Measurements from ENCODE around the gene KAZN. TPM values are rescaled to one million over a fixed set of nuclear protein-coding genes. Genes with fewer than 3 reads are reported as not detected.

Gene KAZN
- total RNA-seq, 8 experiments from 2014 or later = 16.9 to 31.4 (median 21.4) TPM

- peaks cover 20 to 24% of the 10 kb centered on the region in 2 donors for H3K4me1 ChIP-seq (replicated peaks in 1 of 2)
- ATAC-seq (replicated peaks in 6 of 8) = no peak
- H3K4me3 ChIP-seq = no peak overlapping the region
- in situ Hi-C loops (cut with MboI; ENCODE audit: low pct_unique_long_range_greater_than_20kb in 2 of 9, low sequenced_read_pairs in 9 of 9, unreplicated experiment in 9 of 9) = no loop called here
- H3K27ac ChIP-seq = no peak overlapping the region
- WGBS, 10 experiments = 49 to 100% (median 87%) methylated on average over 1 to 3 of the region's 3 CpGs; no CpG with 5 or more reads in 2 of the 10 experiments
These were observed 180.0 kb downstream of the KAZN start for GRCh38 chr1:14778541-14778897.

GRCh38 chr1:14778898-14779865 lies 180.7 kb downstream of the KAZN start:
- in situ Hi-C loops (cut with MboI; ENCODE audit: low pct_unique_long_range_greater_than_20kb in 2 of 9, low sequenced_read_pairs in 9 of 9, unreplicated experiment in 9 of 9) = no loop called here
- Histone ChIP-seq H3K4me1 (replicated peaks in 1 of 2) (peaks cover 20 to 24% of the 10 kb centered on the region in 2 donors), H3K27ac (no peak overlapping the region), H3K4me3 (no peak overlapping the region)
- WGBS, 10 experiments = 28 to 100% (median 43%) methylated on average over 2 to 10 of the region's 12 CpGs; no CpG with 5 or more reads in 1 of the 10 experiments
- peak; percentile 26 to 81 (median 64) for ATAC-seq (replicated peaks in 6 of 8)

- ATAC-seq (replicated peaks in 6 of 8) = no peak
- in situ Hi-C loops (cut with MboI; ENCODE audit: low pct_unique_long_range_greater_than_20kb in 2 of 9, low sequenced_read_pairs in 9 of 9, unreplicated experiment in 9 of 9) = no loop called here
- no peak overlapping the region for H3K4me3 ChIP-seq
- no peak overlapping the region for H3K27ac ChIP-seq
- WGBS, 10 experiments = 20 to 100% (median 75%) methylated on average over 1 to 2 of the region's 2 CpGs; no CpG with 5 or more reads in 5 of the 10 experiments
- peaks cover 20 to 24% of the 10 kb centered on the region in 2 donors for H3K4me1 ChIP-seq (replicated peaks in 1 of 2)
These were observed 181.8 kb downstream of the KAZN start for GRCh38 chr1:14780271-14780670.

GRCh38 chr1:14781811-14782210 lies 183.3 kb downstream of the KAZN start:
- in situ Hi-C loops (cut with MboI; ENCODE audit: low pct_unique_long_range_greater_than_20kb in 2 of 9, low sequenced_read_pairs in 9 of 9, unreplicated experiment in 9 of 9) = no loop called here

GRCh38 chr1:14782741-14783591 lies 184.5 kb downstream of the KAZN start:
- no peak overlapping the region for H3K27ac ChIP-seq
- no peak overlapping the region for H3K4me3 ChIP-seq
- WGBS, 10 experiments = 33 to 100% (median 76%) methylated on average over 1 to 8 of the region's 8 CpGs; no CpG with 5 or more reads in 1 of the 10 experiments
- in situ Hi-C loops (cut with MboI; ENCODE audit: low pct_unique_long_range_greater_than_20kb in 2 of 9, low sequenced_read_pairs in 9 of 9, unreplicated experiment in 9 of 9) = no loop called here
- ATAC-seq (replicated peaks in 6 of 8) = peak in 1 of 8 experiments; percentile 33
- H3K4me1 ChIP-seq (replicated peaks in 1 of 2) = peaks cover 20 to 37% of the 10 kb centered on the region in 2 donors

More at GRCh38 chr1:14781811-14782210, 183.3 kb downstream of the KAZN start:
- 68 to 100% (median 94%) methylated on average over 1 to 5 of the region's 5 CpGs; no CpG with 5 or more reads in 1 of the 10 experiments for WGBS, 10 experiments
- Histone ChIP-seq H3K4me3 (no peak overlapping the region), H3K4me1 (replicated peaks in 1 of 2) (peaks cover 20 to 34% of the 10 kb centered on the region in 2 donors), H3K27ac (no peak overlapping the region)
- ATAC-seq (replicated peaks in 6 of 8) = no peak

GRCh38 chr1:14783592-14783886 lies 185.1 kb downstream of the KAZN start:
- no peak overlapping the region for H3K27ac ChIP-seq
- 77 to 100% (median 97%) methylated on average over 1 to 6 of the region's 7 CpGs; no CpG with 5 or more reads in 3 of the 10 experiments for WGBS, 10 experiments
- H3K4me3 ChIP-seq = no peak overlapping the region
- peaks cover 20 to 41% of the 10 kb centered on the region in 2 donors for H3K4me1 ChIP-seq (replicated peaks in 1 of 2)
- ATAC-seq (replicated peaks in 6 of 8) = no peak
- in situ Hi-C loops (cut with MboI; ENCODE audit: low pct_unique_long_range_greater_than_20kb in 2 of 9, low sequenced_read_pairs in 9 of 9, unreplicated experiment in 9 of 9) = no loop called here

GRCh38 chr1:14784790-14785773 lies 186.6 kb downstream of the KAZN start:
- in situ Hi-C loops (cut with MboI; ENCODE audit: low pct_unique_long_range_greater_than_20kb in 2 of 9, low sequenced_read_pairs in 9 of 9, unreplicated experiment in 9 of 9) = no loop called here
- no peak overlapping the region for H3K27ac ChIP-seq
- peaks cover 6 to 35% of the 10 kb centered on the region in 2 donors for H3K4me1 ChIP-seq (replicated peaks in 1 of 2)
- no peak overlapping the region for H3K4me3 ChIP-seq
- 65 to 100% (median 92%) methylated on average over 2 to 15 of the region's 16 CpGs; no CpG with 5 or more reads in 1 of the 10 experiments for WGBS, 10 experiments
- no peak for ATAC-seq (replicated peaks in 6 of 8)

- Histone ChIP-seq H3K4me3 (no peak overlapping the region), H3K27ac (no peak overlapping the region), H3K4me1 (replicated peaks in 1 of 2) (peaks cover 0 to 31% of the 10 kb centered on the region in 2 donors)
- in situ Hi-C loops (cut with MboI; ENCODE audit: low pct_unique_long_range_greater_than_20kb in 2 of 9, low sequenced_read_pairs in 9 of 9, unreplicated experiment in 9 of 9) = no loop called here
- 38 to 97% (median 57%) methylated on average over 1 to 9 of the region's 9 CpGs; no CpG with 5 or more reads in 1 of the 10 experiments for WGBS, 10 experiments
- peak in 1 of 8 experiments; percentile 44 for ATAC-seq (replicated peaks in 6 of 8)
These were observed 187.7 kb downstream of the KAZN start for GRCh38 chr1:14786109-14786675.

- no peak for ATAC-seq (replicated peaks in 6 of 8)
- in situ Hi-C loops (cut with MboI; ENCODE audit: low pct_unique_long_range_greater_than_20kb in 2 of 9, low sequenced_read_pairs in 9 of 9, unreplicated experiment in 9 of 9) = no loop called here
- Histone ChIP-seq H3K4me3 (no peak overlapping the region), H3K4me1 (replicated peaks in 1 of 2) (peaks cover 0 to 31% of the 10 kb centered on the region in 2 donors), H3K27ac (no peak overlapping the region)
- 17 to 100% (median 81%) methylated on average over 1 of the region's 1 CpG; no CpG with 5 or more reads in 4 of the 10 experiments for WGBS, 10 experiments
These were observed 188.2 kb downstream of the KAZN start for GRCh38 chr1:14786681-14787080.

- in situ Hi-C loops (cut with MboI; ENCODE audit: low pct_unique_long_range_greater_than_20kb in 2 of 9, low sequenced_read_pairs in 9 of 9, unreplicated experiment in 9 of 9) = no loop called here
- no peak overlapping the region for H3K4me3 ChIP-seq
- WGBS, 10 experiments = 43 to 90% (median 82%) methylated on average over 2 to 10 of the region's 10 CpGs; no CpG with 5 or more reads in 3 of the 10 experiments
- H3K27ac ChIP-seq = no peak overlapping the region
- no peak for ATAC-seq (replicated peaks in 6 of 8)
- peaks cover 0 to 30% of the 10 kb centered on the region in 2 donors for H3K4me1 ChIP-seq (replicated peaks in 1 of 2)
These were observed 189.1 kb downstream of the KAZN start for GRCh38 chr1:14787604-14788003.

GRCh38 chr1:14788080-14788479 lies 189.6 kb downstream of the KAZN start:
- 27 to 100% (median 77%) methylated on average over 1 to 6 of the region's 7 CpGs; no CpG with 5 or more reads in 4 of the 10 experiments for WGBS, 10 experiments
- no peak for ATAC-seq (replicated peaks in 6 of 8)

GRCh38 chr1:14790982-14791381 lies 192.5 kb downstream of the KAZN start:
- no peak overlapping the region for H3K27ac ChIP-seq
- 56 to 100% (median 86%) methylated on average over 1 to 7 of the region's 7 CpGs; no CpG with 5 or more reads in 2 of the 10 experiments for WGBS, 10 experiments
- H3K4me1 ChIP-seq (replicated peaks in 1 of 2) = peaks cover 0 to 21% of the 10 kb centered on the region in 2 donors

More at GRCh38 chr1:14788080-14788479, 189.6 kb downstream of the KAZN start:
- no peak overlapping the region for H3K4me3 ChIP-seq
- peaks cover 0 to 25% of the 10 kb centered on the region in 2 donors for H3K4me1 ChIP-seq (replicated peaks in 1 of 2)
- in situ Hi-C loops (cut with MboI; ENCODE audit: low pct_unique_long_range_greater_than_20kb in 2 of 9, low sequenced_read_pairs in 9 of 9, unreplicated experiment in 9 of 9) = no loop called here
- no peak overlapping the region for H3K27ac ChIP-seq

More at GRCh38 chr1:14790982-14791381, 192.5 kb downstream of the KAZN start:
- ATAC-seq (replicated peaks in 6 of 8) = no peak
- H3K4me3 ChIP-seq = no peak overlapping the region
- in situ Hi-C loops (cut with MboI; ENCODE audit: low pct_unique_long_range_greater_than_20kb in 2 of 9, low sequenced_read_pairs in 9 of 9, unreplicated experiment in 9 of 9) = no loop called here
